HEK293 (cell line): ENCODE data around the gene EMSY.

Source experiments
- CTCF ChIA-PET: fragments of 350-600 bp; formaldehyde crosslinking; extraction: SDS; loops from one replicate; lab custom pipeline; 2021; ENCODE audit warnings: antibody characterized with exemption; lab: Yijun Ruan, JAX
- POLR2A ChIA-PET: fragments of 300-600 bp; formaldehyde crosslinking; extraction: SDS; loops from one replicate; lab custom pipeline; 2020; ENCODE audit warnings: antibody characterized with exemption, inconsistent platforms; lab: Yijun Ruan, JAX
- H3K27ac ChIP-seq: fragments of 200-500 bp; sonication (Bioruptor generic); 2 replicates; pipeline ENCODE4 v1.5.1; 2014; ENCODE audit warnings: low read depth, low read length, control low read depth, inconsistent platforms; ENCODE audit errors: extremely low read depth
- H3K36me3 ChIP-seq, 2 experiments: fragments of 200-500 bp in 1 of 2; sonication (Bioruptor generic) in 1 of 2; 1 replicate in 1 of 2; 2 replicates in 1 of 2; pipeline ENCODE4 v1.5.1; 2014 to 2017; ENCODE audit warnings: inconsistent platforms in 2 of 2, low read length in 2 of 2; ENCODE audit not compliant: control insufficient read depth in 2 of 2, insufficient read depth in 1 of 2
- H3K4me1 ChIP-seq: fragments of 200-500 bp; sonication (Bioruptor generic); 2 replicates; pipeline ENCODE4 v1.5.1; 2014; ENCODE audit warnings: mild to moderate bottlenecking, low read length, inconsistent platforms; ENCODE audit not compliant: control insufficient read depth, insufficient read depth
- H3K4me3 ChIP-seq: 2 replicates; pipeline ENCODE4 v1.5.1; 2011; ENCODE audit warnings: low read depth, mild to moderate bottlenecking, control low read depth, low read length, moderate library complexity
- H3K9me3 ChIP-seq: fragments of 200-500 bp; sonication (Bioruptor generic); 2 replicates; pipeline ENCODE4 v1.5.1; 2014; ENCODE audit warnings: low read depth, low read length, inconsistent platforms; ENCODE audit not compliant: control insufficient read depth, insufficient read depth
- BCL6B ChIP-seq: fragments of 450-650 bp; formaldehyde crosslinking; IDR thresholded peaks from 2 replicates; pipeline ENCODE4 v1.5.1; 2017; ENCODE audit warnings: missing biosample characterization, missing genetic modification characterization
- HOXC10 ChIP-seq: sonication (generic); formaldehyde crosslinking; IDR thresholded peaks from 2 replicates; pipeline ENCODE4 v1.8.1; 2023; ENCODE audit warnings: mild to moderate bottlenecking, missing genetic modification reagents
- KLF17 ChIP-seq: fragments of 450-650 bp; formaldehyde crosslinking; IDR thresholded peaks from 2 replicates; pipeline ENCODE4 v1.5.1; 2016; ENCODE audit warnings: missing biosample characterization, missing genetic modification characterization
- MYNN ChIP-seq: fragments of 450-650 bp; formaldehyde crosslinking; IDR thresholded peaks from 2 replicates; pipeline ENCODE4 v1.5.1; 2016; ENCODE audit warnings: missing biosample characterization, missing genetic modification characterization, borderline replicate concordance
- YY2 ChIP-seq: fragments of 450-650 bp; formaldehyde crosslinking; IDR thresholded peaks from 2 replicates; pipeline ENCODE4 v1.5.1; 2016; ENCODE audit warnings: missing biosample characterization, missing genetic modification characterization
- ZBTB17 ChIP-seq: fragments of 450-650 bp; formaldehyde crosslinking; IDR thresholded peaks from 2 replicates; pipeline ENCODE4 v1.5.1; 2016; ENCODE audit warnings: missing biosample characterization, missing genetic modification characterization
- ZBTB8A ChIP-seq: fragments of 450-650 bp; formaldehyde crosslinking; IDR thresholded peaks from 2 replicates; pipeline ENCODE4 v1.5.1; 2016; ENCODE audit warnings: missing biosample characterization, missing genetic modification characterization
- ZNF138 ChIP-seq: fragments of 450-650 bp; formaldehyde crosslinking; IDR thresholded peaks from 2 replicates; pipeline ENCODE4 v1.5.1; 2016; ENCODE audit warnings: missing biosample characterization, missing genetic modification characterization, borderline replicate concordance
- ZNF2 ChIP-seq: fragments of 450-650 bp; formaldehyde crosslinking; IDR thresholded peaks from 2 replicates; pipeline ENCODE4 v1.5.1; 2016; ENCODE audit warnings: missing biosample characterization, missing genetic modification characterization
- ZNF341 ChIP-seq: fragments of 450-650 bp; formaldehyde crosslinking; IDR thresholded peaks from 2 replicates; pipeline ENCODE4; 2016; ENCODE audit warnings: low read depth, missing biosample characterization, missing genetic modification characterization
- ZNF548 ChIP-seq: fragments of 450-650 bp; formaldehyde crosslinking; IDR thresholded peaks from 2 replicates; pipeline ENCODE4 v1.5.1; 2016; ENCODE audit warnings: missing biosample characterization, missing genetic modification characterization
- ZNF571 ChIP-seq: fragments of 450-650 bp; formaldehyde crosslinking; IDR thresholded peaks from 2 replicates; pipeline ENCODE4 v1.5.0; 2017; ENCODE audit warnings: missing biosample characterization, missing genetic modification characterization
- ZNF645 ChIP-seq: fragments of 450-650 bp; formaldehyde crosslinking; IDR thresholded peaks from 2 replicates; pipeline ENCODE4; 2016; ENCODE audit warnings: missing biosample characterization, missing genetic modification characterization
- ZNF776 ChIP-seq: fragments of 450-650 bp; formaldehyde crosslinking; IDR thresholded peaks from 2 replicates; pipeline ENCODE4 v1.5.0; 2017; ENCODE audit warnings: missing biosample characterization, missing genetic modification characterization, borderline replicate concordance
- ZSCAN23 ChIP-seq: fragments of 450-650 bp; formaldehyde crosslinking; IDR thresholded peaks from 2 replicates; pipeline ENCODE4 v1.5.1; 2016; ENCODE audit warnings: missing biosample characterization, missing genetic modification characterization
- ZSCAN5A ChIP-seq: fragments of 450-650 bp; formaldehyde crosslinking; IDR thresholded peaks from 2 replicates; pipeline ENCODE4 v1.5.1; 2016; ENCODE audit warnings: missing biosample characterization, missing genetic modification characterization
- TF ChIP-seq, protein P1 (sequence below): fragments of 450-650 bp; formaldehyde crosslinking; IDR thresholded peaks from 2 replicates; pipeline ENCODE4 v1.5.1; 2016; ENCODE audit warnings: missing biosample characterization, missing genetic modification characterization

The EMSY gene

GRCh38 chr11:76561245-76561644 is 116.4 kb downstream of the EMSY start:
- no peak for TF ChIP-seq ZNF548 (tag by site-specific recombination)
- no peak for TF ChIP-seq MYNN (tag by site-specific recombination)
- TF ChIP-seq ZBTB17 (tag by site-specific recombination): no peak
- TF ChIP-seq KLF17 (tag by site-specific recombination): no peak
- no peak for TF ChIP-seq ZNF341 (tag by site-specific recombination)
- no peak for TF ChIP-seq ZBTB8A (tag by site-specific recombination)
- no peak for TF ChIP-seq ZNF776 (tag by site-specific recombination)
- no peak for TF ChIP-seq HOXC10 (CRISPR knock-in tag)
- TF ChIP-seq ZSCAN23: no peak
- TF ChIP-seq ZNF138 (tag by site-specific recombination): no peak
- TF ChIP-seq ZNF645 (tag by site-specific recombination): no peak
- CTCF ChIA-PET: no interaction called here

GRCh38 chr11:76562541-76562940 is 117.7 kb downstream of the EMSY start:
- no peak for TF ChIP-seq ZSCAN5A (tag by site-specific recombination)
- TF ChIP-seq ZNF571 (tag by site-specific recombination): no peak
- no peak for TF ChIP-seq ZNF2 (tag by site-specific recombination)
- TF ChIP-seq, protein P1, sequence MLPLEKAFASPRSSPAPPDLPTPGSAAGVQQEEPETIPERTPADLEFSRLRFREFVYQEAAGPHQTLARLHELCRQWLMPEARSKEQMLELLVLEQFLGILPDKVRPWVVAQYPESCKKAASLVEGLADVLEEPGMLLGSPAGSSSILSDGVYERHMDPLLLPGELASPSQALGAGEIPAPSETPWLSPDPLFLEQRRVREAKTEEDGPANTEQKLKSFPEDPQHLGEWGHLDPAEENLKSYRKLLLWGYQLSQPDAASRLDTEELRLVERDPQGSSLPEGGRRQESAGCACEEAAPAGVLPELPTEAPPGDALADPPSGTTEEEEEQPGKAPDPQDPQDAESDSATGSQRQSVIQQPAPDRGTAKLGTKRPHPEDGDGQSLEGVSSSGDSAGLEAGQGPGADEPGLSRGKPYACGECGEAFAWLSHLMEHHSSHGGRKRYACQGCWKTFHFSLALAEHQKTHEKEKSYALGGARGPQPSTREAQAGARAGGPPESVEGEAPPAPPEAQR (tag by site-specific recombination): no peak
- POLR2A ChIA-PET: no interaction called here
- no peaks in the 10 kb centered on the region for H3K9me3 ChIP-seq
- CTCF ChIA-PET: interaction anchor here (0.6 kb wide), 1 partner anchor 325 kb away, joined by 3 read pairs; no protein-coding TSS in a partner anchor
- no peak overlapping the region for H3K27ac ChIP-seq
- no peak overlapping the region for H3K4me3 ChIP-seq
- H3K36me3 ChIP-seq: no peaks in the 10 kb centered on the region
- H3K4me1 ChIP-seq: no peaks in the 10 kb centered on the region

More at GRCh38 chr11:76561245-76561644, 116.4 kb downstream of the EMSY start:
- Histone ChIP-seq H3K27ac (no peak overlapping the region), H3K9me3 (no peaks in the 10 kb centered on the region), H3K36me3 (no peaks in the 10 kb centered on the region), H3K4me1 (no peaks in the 10 kb centered on the region), H3K4me3 (no peak overlapping the region)
- POLR2A ChIA-PET: no interaction called here

GRCh38 chr11:76564364-76564763 is 119.5 kb downstream of the EMSY start:
- H3K27ac ChIP-seq: no peak overlapping the region
- ChIA-PET CTCF (interaction anchor here (0.7 kb wide), 1 partner anchor 954 kb away, joined by 3 read pairs; no protein-coding TSS in a partner anchor), POLR2A (no interaction called here)
- H3K36me3 ChIP-seq: no peaks in the 10 kb centered on the region
- TF ChIP-seq YY2 (tag by site-specific recombination) (no peak), BCL6B (tag by site-specific recombination) (no peak)
- no peaks in the 10 kb centered on the region for H3K4me1 ChIP-seq
- no peak overlapping the region for H3K4me3 ChIP-seq
- no peaks in the 10 kb centered on the region for H3K9me3 ChIP-seq
